Measurements from ENCODE around the gene CCDC3. TPM values are rescaled to one million over a fixed set of nuclear protein-coding genes. Genes with fewer than 3 reads are reported as not detected.

The CCDC3 gene
- total and polyA plus RNA-seq, 7 donors: 0.46 to 6.9 (median 3.1) TPM

DNA sequence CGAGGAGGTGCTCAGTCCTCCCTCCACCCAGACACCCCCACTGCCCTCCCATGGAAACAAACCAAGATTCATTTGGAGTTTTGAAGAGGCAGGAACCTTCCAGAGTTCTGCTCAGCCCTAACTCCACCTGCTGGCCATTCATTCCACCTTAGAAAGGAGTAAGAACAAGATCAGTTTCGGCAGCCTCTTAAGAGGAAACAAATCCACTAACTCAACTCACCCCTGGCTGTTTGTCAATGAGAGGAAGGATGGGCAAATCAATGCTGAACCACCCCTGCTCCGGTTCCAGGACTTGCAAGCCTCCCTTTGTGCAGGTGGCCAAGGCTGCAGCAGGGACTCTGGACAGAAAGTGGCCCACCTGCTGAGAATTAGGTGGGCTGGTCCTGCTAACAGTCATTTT lies 26.2 kb downstream of the CCDC3 start:
- H3K4me3 ChIP-seq: no peak overlapping the region
- H3K9me3 ChIP-seq: no peaks in the 10 kb centered on the region
- no peak overlapping the region for H3K27ac ChIP-seq
- H3K27me3 ChIP-seq: peaks cover 0 to 8% (median 0%) of the 10 kb centered on the region in 3 donors
- no peaks in the 10 kb centered on the region for H3K36me3 ChIP-seq
- WGBS, 2 donors: 61 to 82% methylated on average over 3 of the region's 3 CpGs
- TF ChIP-seq, protein P1, sequence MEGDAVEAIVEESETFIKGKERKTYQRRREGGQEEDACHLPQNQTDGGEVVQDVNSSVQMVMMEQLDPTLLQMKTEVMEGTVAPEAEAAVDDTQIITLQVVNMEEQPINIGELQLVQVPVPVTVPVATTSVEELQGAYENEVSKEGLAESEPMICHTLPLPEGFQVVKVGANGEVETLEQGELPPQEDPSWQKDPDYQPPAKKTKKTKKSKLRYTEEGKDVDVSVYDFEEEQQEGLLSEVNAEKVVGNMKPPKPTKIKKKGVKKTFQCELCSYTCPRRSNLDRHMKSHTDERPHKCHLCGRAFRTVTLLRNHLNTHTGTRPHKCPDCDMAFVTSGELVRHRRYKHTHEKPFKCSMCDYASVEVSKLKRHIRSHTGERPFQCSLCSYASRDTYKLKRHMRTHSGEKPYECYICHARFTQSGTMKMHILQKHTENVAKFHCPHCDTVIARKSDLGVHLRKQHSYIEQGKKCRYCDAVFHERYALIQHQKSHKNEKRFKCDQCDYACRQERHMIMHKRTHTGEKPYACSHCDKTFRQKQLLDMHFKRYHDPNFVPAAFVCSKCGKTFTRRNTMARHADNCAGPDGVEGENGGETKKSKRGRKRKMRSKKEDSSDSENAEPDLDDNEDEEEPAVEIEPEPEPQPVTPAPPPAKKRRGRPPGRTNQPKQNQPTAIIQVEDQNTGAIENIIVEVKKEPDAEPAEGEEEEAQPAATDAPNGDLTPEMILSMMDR (IDR thresholded peaks at IDR 0.05): no peak
- TF ChIP-seq POLR2AphosphoS5 (IDR thresholded peaks at IDR 0.05) (no peak), POLR2A (IDR thresholded peaks at IDR 0.05) (no peak), EP300 (IDR thresholded peaks at IDR 0.05) (no peak)
- intact Hi-C loops (cut with DNase I): no loop called here
- no peaks in the 10 kb centered on the region for H3K4me1 ChIP-seq
- DNase-seq: no peak

DNA sequence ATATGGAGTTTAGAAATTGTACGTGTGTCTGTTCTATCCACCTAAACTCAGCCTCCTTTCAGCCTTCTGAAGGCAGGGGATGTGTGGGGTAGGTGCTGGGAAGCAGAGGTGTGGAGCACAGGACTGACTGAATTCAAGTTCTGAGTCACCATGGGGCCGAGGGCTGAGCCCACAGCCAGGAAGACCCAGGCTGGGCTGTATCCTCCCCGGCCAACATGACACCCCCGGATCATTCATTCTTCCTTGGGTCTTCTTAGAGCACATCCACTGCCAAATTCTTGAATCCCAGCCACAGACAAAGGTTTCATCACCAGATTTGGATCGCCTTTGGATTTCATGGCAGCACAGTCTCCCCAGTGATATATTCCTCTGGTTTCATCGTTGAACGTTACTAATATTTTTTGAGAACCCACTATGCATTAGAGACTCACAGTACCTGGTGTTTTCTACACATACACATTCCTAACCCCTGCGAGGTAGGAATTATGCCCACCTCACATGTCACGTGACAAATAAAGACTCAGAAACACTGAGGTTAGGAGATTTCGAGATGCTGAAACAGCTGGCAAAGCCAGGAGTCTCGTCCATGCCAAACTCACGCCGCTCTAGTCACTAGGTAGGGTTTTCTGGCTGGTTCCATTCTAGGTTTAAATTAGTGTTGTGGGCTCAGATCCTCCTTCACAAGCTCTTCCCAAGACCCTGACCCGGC lies 26.9 kb downstream of the CCDC3 start:
- TF ChIP-seq, protein P1 (IDR thresholded peaks at IDR 0.05): no peak
- TF ChIP-seq EP300 (IDR thresholded peaks at IDR 0.05): no peak
- TF ChIP-seq POLR2A (IDR thresholded peaks at IDR 0.05): no peak
- no peak for TF ChIP-seq POLR2AphosphoS5 (IDR thresholded peaks at IDR 0.05)
- H3K9me3 ChIP-seq: no peaks in the 10 kb centered on the region
- DNase-seq: no peak
- H3K27me3 ChIP-seq: peaks cover 0 to 4% (median 0%) of the 10 kb centered on the region in 3 donors
- WGBS, 2 donors: 92% methylated on average over 14 of the region's 14 CpGs
- H3K27ac ChIP-seq: no peak overlapping the region
- no peaks in the 10 kb centered on the region for H3K4me1 ChIP-seq
- intact Hi-C loops (cut with DNase I): no loop called here
- no peak overlapping the region for H3K4me3 ChIP-seq
- no peaks in the 10 kb centered on the region for H3K36me3 ChIP-seq

DNA sequence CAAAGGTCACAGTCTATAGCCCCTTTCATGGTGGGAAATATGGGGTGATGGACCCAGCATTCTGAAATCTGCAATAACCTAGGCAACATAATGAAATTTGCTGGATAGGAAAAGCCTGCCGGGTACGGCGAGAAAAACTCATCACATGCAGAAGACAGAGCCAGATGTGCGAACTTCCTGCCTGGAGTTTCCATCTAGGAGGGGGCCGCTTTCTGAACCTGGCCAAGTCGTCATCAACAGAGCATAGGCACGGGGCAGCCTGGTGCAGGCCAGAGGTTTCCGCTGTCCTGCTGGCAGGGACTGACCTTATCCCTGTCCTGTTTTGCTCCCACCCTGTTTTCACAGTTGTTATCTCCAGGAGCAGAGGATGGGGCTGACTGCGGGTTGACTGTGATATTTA lies 27.4 kb downstream of the CCDC3 start:
- intact Hi-C loops (cut with DNase I): no loop called here
- WGBS, 2 donors: 88 to 93% methylated on average over 9 of the region's 9 CpGs
- Histone ChIP-seq H3K27ac (no peak overlapping the region), H3K9me3 (no peaks in the 10 kb centered on the region), H3K4me3 (no peak overlapping the region), H3K36me3 (no peaks in the 10 kb centered on the region), H3K27me3 (no peaks in the 10 kb centered on the region), H3K4me1 (no peaks in the 10 kb centered on the region)
- TF ChIP-seq, protein P1 (IDR thresholded peaks at IDR 0.05): no peak
- TF ChIP-seq POLR2AphosphoS5 (IDR thresholded peaks at IDR 0.05) (no peak), EP300 (IDR thresholded peaks at IDR 0.05) (no peak)
- no peak for DNase-seq

DNA sequence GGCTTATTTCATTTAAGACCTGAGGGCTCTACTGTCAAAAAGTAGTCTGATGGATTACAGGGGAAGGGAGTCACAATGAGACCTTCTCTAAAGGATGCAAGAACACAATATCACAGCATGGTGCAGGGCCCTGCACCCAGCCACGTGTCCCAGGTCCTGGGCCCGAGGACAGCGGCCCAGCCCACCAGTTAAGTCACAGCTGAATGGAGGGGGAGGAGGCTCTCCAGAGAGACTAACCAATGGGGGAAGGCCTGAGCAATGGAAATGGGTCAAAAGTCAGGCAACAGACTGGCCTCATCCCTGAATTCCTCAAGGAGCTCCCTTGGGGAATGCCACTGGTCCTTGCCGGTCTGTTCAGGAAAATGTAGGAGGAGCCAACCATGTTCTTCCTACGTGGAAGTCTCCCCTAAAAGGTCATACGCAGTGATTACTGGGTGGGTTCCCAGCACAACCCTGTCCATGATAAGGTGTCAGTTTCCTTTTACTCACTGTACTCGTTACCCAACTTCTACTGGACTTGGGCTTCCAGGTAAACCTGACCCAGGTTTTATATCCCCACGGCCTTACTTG lies 28.3 kb downstream of the CCDC3 start:
- DNase-seq: no peak
- Histone ChIP-seq H3K27ac (no peak overlapping the region), H3K4me1 (no peaks in the 10 kb centered on the region), H3K27me3 (no peaks in the 10 kb centered on the region), H3K9me3 (no peaks in the 10 kb centered on the region), H3K4me3 (no peak overlapping the region), H3K36me3 (no peaks in the 10 kb centered on the region)
- intact Hi-C loops (cut with DNase I): no loop called here
- TF ChIP-seq, protein P1 (IDR thresholded peaks at IDR 0.05): no peak
- TF ChIP-seq EP300 (IDR thresholded peaks at IDR 0.05): no peak
- no peak for TF ChIP-seq POLR2A (IDR thresholded peaks at IDR 0.05)
- no peak for TF ChIP-seq POLR2AphosphoS5 (IDR thresholded peaks at IDR 0.05)
- WGBS, 2 donors: 89 to 93% methylated on average over 8 of the region's 8 CpGs

Data from sigmoid colon (tissue), 7 donors.